Vagina (tissue), 2 donors: ENCODE measurements around the gene CORIN.

Experiments used
- POLR2A ChIP-seq, 2 donors: fragments of 450-650 bp; IDR thresholded peaks; one replicate each; pipeline ENCODE4 v1.6.1; 2017; ENCODE audit warnings: antibody characterized with exemption in 2 of 2, mild to moderate bottlenecking in 2 of 2, moderate library complexity in 2 of 2
- TF ChIP-seq, protein P1 (sequence below), 3 experiments: fragments of 450-650 bp in 2 of 3; fragments of 200-600 bp in 1 of 3; sonication (generic) in 1 of 3; IDR thresholded peaks; one replicate each; pipeline ENCODE4 v1.5.1; 2017 to 2019; ENCODE audit warnings: antibody characterized with exemption in 3 of 3, mild to moderate bottlenecking in 2 of 3, moderate library complexity in 2 of 3

DNA sequence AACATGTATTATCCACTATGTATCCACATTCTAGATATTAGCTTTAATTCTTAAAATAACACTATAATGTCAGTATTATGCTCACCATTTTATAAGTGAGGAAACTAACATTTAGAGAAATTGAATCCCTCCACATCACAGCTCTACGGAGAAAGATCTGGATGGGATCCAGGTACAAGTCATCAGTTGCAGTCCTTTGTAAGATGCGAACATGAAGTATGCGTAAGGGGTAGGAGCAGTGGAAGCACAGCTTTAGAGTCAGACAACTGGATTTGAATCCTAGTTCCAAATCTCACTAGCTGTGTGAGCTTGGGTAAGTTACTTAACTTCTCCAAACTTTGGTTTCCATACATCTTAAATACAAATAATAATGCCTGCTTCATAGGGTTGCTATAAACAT, 190.3 kb downstream of the CORIN start:
- TF ChIP-seq, protein P1, sequence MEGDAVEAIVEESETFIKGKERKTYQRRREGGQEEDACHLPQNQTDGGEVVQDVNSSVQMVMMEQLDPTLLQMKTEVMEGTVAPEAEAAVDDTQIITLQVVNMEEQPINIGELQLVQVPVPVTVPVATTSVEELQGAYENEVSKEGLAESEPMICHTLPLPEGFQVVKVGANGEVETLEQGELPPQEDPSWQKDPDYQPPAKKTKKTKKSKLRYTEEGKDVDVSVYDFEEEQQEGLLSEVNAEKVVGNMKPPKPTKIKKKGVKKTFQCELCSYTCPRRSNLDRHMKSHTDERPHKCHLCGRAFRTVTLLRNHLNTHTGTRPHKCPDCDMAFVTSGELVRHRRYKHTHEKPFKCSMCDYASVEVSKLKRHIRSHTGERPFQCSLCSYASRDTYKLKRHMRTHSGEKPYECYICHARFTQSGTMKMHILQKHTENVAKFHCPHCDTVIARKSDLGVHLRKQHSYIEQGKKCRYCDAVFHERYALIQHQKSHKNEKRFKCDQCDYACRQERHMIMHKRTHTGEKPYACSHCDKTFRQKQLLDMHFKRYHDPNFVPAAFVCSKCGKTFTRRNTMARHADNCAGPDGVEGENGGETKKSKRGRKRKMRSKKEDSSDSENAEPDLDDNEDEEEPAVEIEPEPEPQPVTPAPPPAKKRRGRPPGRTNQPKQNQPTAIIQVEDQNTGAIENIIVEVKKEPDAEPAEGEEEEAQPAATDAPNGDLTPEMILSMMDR (IDR thresholded peaks at IDR 0.05) = no peak
- TF ChIP-seq POLR2A (IDR thresholded peaks at IDR 0.05) = no peak
